ELR (cell line): ENCODE data around the gene TALDO1.

Source experiments
- DNase-seq: peaks from one replicate; pipeline ENCODE4 v3.0.0-alpha.2; 2015; ENCODE audit warnings: low read depth

TALDO1 gene

GRCh38 chr11:770642-771616 is 23.7 kb downstream of the TALDO1 start:
- DNase-seq: no peak

GRCh38 chr11:771617-772204 is 24.4 kb downstream of the TALDO1 start:
- DNase-seq: no peak

DNA sequence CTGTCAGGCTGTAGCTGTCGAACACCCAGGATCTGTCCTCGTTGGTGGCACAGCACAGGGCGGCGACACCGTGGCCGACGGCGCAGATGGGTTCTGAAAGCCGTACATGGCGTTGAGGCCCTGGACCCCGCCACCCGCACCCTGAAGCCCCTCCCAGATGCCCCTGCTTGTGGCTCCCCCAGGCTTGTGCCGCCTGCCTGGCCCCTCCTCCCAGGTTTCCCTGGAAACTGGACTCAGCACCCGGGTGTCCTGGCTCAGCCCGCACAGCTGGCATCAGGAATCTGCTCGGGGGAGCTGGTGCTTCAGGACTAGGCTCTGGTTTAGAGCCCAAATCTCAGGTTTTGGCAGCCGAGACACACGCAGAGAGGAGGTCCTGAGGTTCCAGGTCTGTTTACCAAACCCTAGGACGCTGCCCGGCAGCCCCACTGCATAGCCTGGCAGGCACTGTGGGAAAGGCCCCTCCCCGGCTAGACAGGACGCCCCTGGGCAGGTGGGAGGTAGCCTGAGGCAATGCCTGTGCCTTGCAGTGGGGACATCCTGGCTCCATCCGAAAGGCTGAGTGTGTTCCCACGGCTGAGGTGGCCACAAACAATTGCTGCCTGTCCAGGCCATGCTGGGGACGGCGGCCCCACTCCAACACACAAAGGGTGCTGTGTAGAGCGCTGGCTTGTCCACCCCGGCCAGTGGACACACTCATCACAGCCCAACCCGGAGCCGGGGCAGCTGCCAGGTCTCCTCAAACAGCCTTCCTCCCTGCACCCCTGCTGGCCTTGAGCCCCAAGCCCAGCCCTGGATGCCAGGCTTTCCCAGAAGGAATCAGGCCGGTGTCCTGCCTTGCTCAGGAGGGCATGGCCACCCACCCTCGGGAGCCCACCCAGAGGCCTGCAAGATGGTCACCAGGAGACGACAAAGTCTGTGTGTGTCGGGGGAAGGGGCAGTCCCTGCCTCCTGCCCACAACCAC is 25.4 kb downstream of the TALDO1 start:
- no peak for DNase-seq

GRCh38 chr11:773425-773824 is 26.2 kb downstream of the TALDO1 start:
- DNase-seq: no peak

DNA sequence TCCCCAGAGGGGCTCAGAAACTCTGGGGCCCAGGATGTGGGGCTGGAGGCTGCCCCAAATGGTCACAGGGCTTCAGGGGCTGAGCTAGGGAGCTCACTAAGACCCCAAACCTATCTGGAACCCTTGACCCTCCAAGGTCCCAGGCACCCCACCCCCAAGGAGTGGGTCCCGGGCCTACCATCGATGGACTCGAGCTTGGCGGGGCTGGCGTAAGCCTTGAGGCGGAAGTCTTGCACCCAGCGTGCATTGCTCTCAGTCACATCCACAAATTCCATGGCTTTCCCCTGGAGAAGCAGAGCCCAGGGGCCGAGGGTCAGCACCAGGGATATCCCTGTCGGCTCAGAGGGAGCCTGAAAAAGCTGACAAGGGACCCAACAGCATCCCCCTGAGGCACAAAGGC is 26.6 kb downstream of the TALDO1 start:
- no peak for DNase-seq

GRCh38 chr11:774873-775592 is 27.8 kb downstream of the TALDO1 start:
- peak; percentile 75 for DNase-seq

DNA sequence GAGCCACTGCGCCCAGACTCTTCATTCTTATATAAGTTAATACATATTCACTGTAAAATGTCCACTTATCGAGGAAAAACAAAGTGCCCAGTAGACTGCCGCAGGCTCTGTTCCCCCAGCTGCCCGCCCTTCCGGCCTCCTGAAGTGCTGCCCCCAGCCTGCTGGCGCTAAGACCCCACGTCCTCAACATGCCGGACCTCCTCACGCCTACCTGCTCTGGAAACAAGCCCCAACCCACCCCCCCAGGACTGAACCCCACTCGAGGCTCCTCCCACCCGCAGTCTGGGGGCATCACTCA is 28.9 kb downstream of the TALDO1 start:
- DNase-seq: peak; percentile 24

DNA sequence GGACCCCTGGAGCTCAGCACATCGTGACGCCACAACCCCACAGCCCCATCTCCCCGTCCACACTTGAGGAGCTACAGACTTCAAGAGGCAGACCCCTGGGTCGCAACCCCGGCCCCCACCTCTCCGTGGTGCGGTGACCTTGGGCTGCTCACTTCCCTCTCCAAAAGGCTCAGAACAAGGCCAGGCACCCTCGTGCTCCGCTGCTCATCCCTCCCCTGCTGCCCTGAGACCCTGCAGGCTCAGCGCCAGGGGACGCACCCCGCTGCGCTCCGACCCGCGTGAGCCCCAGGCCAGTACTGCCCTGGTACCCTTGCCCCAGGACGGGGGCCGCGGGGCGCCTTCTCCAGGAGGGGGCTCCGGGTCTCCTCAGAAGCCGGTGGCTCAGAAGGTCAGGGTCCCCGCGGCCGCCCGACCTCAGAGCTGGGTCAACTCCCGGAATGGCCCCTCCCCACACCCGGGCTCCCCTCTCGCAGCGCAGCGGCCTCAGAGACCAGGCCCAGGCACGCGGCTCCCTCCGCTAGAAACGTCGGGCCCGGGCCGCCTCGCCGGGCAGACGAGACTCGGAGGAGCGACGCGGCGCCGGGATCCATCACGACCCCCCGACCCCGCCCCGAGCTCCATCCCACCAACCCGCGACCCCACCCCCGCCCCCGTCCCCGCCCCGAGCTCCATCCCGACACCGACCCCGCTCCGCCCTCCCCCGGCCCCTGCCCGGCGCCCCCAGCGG is 29.5 kb downstream of the TALDO1 start:
- DNase-seq: peak; percentile 56

DNA sequence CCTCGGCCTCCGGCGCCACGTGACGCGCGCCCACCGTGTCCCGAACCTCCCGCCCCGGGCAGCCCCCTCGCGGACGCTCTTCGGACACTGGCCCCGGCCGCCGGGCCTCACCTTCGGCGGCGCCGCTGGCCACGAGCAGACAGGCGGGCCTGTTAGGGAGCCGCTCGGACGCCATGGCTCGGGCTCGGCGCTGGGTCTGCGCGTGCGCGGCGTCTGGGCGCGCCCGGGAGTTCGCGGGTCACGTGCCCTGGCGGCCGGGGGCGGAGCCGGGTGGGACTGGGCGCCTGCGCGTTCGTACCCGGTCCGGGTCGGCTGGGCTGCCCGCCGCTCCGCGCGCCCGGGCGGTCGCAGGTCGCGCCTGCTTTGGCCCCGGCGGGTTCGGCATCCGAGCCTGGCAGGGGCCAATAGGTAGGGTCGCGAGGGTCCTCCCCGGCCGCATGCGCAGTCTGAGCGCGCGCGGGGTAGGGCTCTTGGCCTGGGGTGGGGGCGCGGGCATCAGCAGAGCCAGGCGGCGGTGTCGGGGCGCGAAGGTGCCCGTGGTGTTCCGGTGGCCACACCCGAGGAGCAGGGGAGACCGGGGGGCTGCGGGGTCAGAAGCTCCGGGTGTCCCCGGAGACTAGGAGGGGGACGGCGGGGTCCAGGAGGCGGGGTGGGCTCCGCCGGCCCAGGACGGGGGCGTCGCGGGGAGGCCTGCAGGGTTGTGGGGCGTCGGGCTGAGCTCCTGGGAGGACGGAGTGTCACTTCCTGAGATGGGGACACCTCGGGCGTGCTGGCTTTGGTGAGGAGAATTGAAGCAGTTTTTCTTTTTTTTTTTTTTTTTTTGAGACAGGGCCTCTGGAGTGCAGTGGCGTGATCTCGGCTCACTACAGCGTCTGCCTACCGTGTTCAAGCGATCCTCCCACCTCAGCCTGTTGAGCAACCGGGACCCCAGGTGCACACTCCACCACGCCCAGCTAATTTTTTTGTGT is 30.3 kb downstream of the TALDO1 start, which contains the start of gene GATD1:
Gene GATD1 (minus strand): TSS at position 200 of the 968 bp plus-strand sequence. CDS start 25 bp downstream, at position 175.
- peak; percentile 89 for DNase-seq

DNA sequence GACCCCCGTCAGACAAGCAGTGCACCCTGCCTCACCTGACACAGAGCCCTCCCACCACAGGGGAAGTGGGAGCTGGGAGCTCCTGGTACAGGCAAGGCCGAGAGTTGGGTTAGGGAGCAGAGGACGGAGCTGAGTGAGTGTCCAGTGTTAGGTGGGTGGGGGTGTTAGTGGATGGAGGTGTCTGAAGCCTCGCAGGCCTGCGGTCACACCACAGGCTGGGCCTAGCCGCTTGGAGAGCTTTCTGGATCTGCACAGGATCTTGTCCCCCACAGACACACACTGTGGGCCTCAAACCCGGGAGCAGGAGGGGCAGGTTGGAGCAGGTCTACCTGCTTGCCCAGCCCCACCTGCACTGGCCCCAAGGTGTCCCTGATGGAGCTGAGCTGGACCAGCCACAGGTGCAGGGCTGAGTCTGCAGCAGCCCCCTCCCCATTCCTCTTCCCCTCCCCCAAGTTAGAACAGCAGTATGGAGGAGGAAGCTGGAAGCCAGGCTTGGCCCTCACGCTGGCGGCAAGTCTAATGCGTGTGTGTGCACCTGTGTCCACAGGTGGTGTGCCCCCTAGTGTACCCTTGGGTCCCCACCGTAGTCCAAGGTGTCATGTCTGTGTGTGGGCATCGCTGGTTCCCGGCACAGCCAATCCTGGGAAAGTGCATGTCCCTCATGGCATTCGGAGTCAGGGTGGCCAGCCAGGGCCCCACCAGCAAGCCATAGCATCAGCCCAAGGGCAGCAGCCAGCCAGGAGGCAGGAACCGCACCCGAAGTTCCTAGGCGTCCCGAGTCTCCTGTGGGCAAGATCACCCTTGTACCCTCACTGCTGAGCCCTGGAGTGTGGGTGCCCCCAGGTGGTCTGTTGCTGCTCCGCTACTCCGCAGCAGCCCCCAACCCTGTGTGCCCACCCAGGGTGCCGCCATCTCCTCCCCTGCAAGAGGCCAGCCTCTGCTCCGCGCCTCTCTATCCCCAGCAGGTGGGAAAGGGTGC is 32.0 kb downstream of the TALDO1 start:
- DNase-seq: no peak

- DNase-seq: no peak
Observed at GRCh38 chr11:779955-780532, 32.8 kb downstream of the TALDO1 start.

DNA sequence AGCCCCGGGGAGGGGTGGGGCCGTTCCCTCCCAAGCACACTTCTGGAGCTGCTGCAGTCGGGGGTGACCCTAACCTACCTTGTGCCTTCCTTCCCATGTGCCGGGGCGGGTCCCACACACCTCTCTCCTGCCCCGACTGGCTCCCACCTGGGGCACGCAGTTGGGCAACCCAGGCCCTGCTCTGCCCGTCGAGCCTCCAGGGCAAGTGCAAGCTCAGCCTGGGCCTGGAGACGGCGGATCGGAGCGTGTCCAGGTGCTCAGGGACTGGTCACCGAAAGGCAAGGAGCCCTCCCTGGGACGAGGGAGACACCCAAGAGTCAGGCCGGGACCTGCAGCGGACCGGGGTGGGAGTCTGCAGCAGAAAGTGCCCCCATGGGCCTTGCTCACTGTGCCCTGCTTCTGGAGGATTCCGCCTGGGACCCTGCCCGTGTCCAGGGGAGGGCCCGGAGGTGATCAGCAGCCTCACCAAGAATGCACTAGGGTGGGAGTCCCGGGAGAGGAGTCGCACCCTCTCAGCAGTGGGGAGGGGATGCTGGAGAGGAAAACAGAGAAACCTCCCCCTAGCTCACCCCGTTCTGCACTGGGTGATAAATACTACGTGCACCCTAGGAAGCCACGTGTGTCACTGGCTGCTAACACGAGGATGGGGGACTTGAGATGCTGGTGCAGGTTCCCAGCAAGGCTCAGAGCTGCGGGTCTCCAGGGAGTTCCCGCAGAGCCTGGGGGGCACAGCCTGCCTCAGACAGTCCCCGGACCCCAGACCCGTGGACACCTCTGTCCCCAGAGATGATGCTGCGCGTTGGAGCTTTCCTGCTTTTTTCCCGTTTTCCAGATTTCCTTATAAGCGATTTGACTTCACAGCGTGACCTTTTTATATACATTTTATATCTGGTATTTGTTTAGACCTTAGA is 35.3 kb downstream of the TALDO1 start:
- no peak for DNase-seq

- DNase-seq: peak; percentile 84
Observed at GRCh38 chr11:783581-784015, 36.3 kb downstream of the TALDO1 start.

GRCh38 chr11:786235-787083 is 39.2 kb downstream of the TALDO1 start:
- DNase-seq: no peak

DNA sequence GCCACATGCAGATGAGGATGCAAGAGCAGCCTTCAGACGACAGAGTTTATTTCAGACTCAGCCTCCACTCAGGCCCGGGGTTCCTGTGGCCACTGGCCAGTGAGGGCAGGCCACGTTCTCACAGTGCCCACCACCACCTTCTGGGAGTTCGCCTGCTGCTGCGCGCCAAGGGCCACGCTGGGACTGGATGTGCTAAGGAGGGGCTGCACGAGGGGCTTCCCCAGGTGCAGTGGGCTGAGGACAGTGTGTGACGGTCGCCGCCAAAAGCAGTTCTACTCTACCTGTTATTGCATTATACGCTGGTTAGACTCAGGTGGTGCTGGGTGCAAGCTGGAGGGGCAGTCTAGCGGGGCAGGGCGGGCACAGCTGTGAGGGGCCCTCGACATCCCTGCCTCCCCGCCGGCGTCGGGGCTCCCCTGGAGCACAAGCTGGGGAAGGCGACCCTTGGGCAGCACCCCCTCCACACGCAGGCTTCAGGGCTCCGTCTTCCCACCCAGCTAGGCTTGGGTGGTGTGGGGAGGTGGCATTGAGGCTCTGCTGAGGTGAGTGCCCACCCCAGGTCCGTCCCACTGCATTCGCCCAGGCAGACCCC is 39.9 kb downstream of the TALDO1 start:
- DNase-seq: no peak
